Measurements from ENCODE around the gene PPRC1.

The PPRC1 gene

GRCh38 chr10:102131286-102132170 lies 1.3 kb upstream of the PPRC1 start:
- H3K9me3 ChIP-seq (ENCODE audit: insufficient read depth, low read length), result no peaks in the 10 kb centered on the region
- H3K36me3 ChIP-seq (ENCODE audit: low read length), result no peaks in the 10 kb centered on the region
- H3K27ac ChIP-seq (ENCODE audit: low read depth, low read length), result no peak overlapping the region
- peak overlapping the region; percentile 98 for H2AFZ ChIP-seq (ENCODE audit: low read depth, low read length, severe bottlenecking)
- H3K79me2 ChIP-seq (ENCODE audit: insufficient read depth, low read length), result peaks cover 37% of the 10 kb centered on the region
- no peak for TF ChIP-seq EZH2phosphoT487 (conservative IDR thresholded peaks at IDR 0.05; ENCODE audit: low read length)
- TF ChIP-seq, protein P1, sequence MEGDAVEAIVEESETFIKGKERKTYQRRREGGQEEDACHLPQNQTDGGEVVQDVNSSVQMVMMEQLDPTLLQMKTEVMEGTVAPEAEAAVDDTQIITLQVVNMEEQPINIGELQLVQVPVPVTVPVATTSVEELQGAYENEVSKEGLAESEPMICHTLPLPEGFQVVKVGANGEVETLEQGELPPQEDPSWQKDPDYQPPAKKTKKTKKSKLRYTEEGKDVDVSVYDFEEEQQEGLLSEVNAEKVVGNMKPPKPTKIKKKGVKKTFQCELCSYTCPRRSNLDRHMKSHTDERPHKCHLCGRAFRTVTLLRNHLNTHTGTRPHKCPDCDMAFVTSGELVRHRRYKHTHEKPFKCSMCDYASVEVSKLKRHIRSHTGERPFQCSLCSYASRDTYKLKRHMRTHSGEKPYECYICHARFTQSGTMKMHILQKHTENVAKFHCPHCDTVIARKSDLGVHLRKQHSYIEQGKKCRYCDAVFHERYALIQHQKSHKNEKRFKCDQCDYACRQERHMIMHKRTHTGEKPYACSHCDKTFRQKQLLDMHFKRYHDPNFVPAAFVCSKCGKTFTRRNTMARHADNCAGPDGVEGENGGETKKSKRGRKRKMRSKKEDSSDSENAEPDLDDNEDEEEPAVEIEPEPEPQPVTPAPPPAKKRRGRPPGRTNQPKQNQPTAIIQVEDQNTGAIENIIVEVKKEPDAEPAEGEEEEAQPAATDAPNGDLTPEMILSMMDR (IDR thresholded peaks at IDR 0.05; ENCODE audit: insufficient read depth, low read length, poor library complexity, severe bottlenecking), result no peak
- H3F3A ChIP-seq (ENCODE audit: insufficient read depth), result peaks cover 8% of the 10 kb centered on the region; the same call in 1 of the 2 replicates
- H3K4me2 ChIP-seq (ENCODE audit: low read depth, low read length, poor library complexity, severe bottlenecking), result peak overlapping the region; percentile 75
- no peaks in the 10 kb centered on the region for H3K27me3 ChIP-seq (ENCODE audit: low read length)
- peak overlapping the region; percentile 89 for H3K4me3 ChIP-seq (ENCODE audit: insufficient read depth, low read length, poor library complexity, severe bottlenecking)
- H4K20me1 ChIP-seq (ENCODE audit: low read depth, low read length), result peaks cover 13% of the 10 kb centered on the region; the same call in 1 of the 2 replicates
- peak overlapping the region; percentile 92; the same call in 1 of the 2 replicates for H3K9ac ChIP-seq (ENCODE audit: low read length)
- no peaks in the 10 kb centered on the region for H3K9me2 ChIP-seq (replicated peaks; ENCODE audit: insufficient read depth, low read length)

GRCh38 chr10:102132193-102132562 lies 662 bp upstream of the PPRC1 start:
- no peaks in the 10 kb centered on the region for H3K9me2 ChIP-seq (replicated peaks; ENCODE audit: insufficient read depth, low read length)
- H3K27ac ChIP-seq (ENCODE audit: low read depth, low read length), result peak overlapping the region; percentile 67; the same call in 1 of the 2 replicates
- H3K9ac ChIP-seq (ENCODE audit: low read length), result peak overlapping the region; percentile 92

DNA sequence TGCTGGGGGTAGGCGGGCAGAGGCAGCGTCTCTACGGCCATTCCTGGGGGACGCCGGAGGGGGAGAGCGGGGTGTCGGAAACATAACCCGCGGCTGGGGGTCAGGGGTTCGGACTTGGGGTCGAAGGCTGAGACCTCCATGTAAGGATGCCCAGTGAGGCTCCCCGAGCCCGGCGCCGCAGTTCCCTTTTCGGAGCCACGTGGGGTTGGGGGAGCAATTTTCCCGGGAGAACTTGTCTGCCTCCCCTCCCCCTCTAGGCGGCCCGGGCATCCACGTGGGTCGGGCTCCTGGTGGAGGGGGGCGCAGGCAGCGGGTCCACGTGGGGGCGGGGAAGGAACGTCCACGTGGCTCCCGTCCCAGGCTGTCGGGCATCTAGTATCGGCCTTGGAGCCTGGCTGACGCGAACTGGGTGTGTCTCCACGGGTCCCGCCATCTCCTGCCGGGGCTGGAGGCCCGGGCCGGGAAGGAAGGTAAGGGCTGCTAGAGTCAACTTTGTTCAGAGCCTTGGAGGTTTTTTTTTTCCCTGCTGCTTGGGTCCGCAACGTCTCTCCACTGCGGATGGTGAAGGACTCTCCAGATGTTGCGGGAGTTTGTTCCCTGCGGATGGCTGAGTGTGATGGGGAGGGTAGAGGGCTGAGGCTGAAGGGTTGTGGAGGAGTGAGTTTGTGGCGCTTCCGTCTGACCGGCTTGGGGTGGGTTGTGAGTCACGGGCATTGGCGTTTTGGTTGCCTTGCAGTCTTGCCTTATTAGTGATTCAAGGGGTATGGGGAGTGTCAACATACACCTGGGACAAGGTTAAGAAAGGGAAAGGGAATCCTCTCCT lies 744 bp downstream of the PPRC1 start:
- H3K4me3 ChIP-seq (ENCODE audit: insufficient read depth, low read length, poor library complexity, severe bottlenecking), result peak overlapping the region; percentile 89
- peak overlapping the region; percentile 92 for H3K9ac ChIP-seq (ENCODE audit: low read length)
- peak overlapping the region; percentile 98 for H2AFZ ChIP-seq (ENCODE audit: low read depth, low read length, severe bottlenecking)
- peaks cover 58% of the 10 kb centered on the region for H3K79me2 ChIP-seq (ENCODE audit: insufficient read depth, low read length)
- peak overlapping the region; percentile 66 for H3K4me2 ChIP-seq (ENCODE audit: low read depth, low read length, poor library complexity, severe bottlenecking)
- H3F3A ChIP-seq (ENCODE audit: insufficient read depth), result peaks cover 8% of the 10 kb centered on the region; the same call in 1 of the 2 replicates
- no peak for TF ChIP-seq EZH2phosphoT487 (conservative IDR thresholded peaks at IDR 0.05; ENCODE audit: low read length)
- TF ChIP-seq, protein P1 (IDR thresholded peaks at IDR 0.05; ENCODE audit: insufficient read depth, low read length, poor library complexity, severe bottlenecking), result no peak
- no peaks in the 10 kb centered on the region for H3K9me3 ChIP-seq (ENCODE audit: insufficient read depth, low read length)
- peak overlapping the region; percentile 67 for H3K27ac ChIP-seq (ENCODE audit: low read depth, low read length)
- peaks cover 11% of the 10 kb centered on the region; the same call in 1 of the 2 replicates for H3K36me3 ChIP-seq (ENCODE audit: low read length)
- peaks cover 18% of the 10 kb centered on the region; the same call in 1 of the 2 replicates for H4K20me1 ChIP-seq (ENCODE audit: low read depth, low read length)
- no peaks in the 10 kb centered on the region for H3K9me2 ChIP-seq (replicated peaks; ENCODE audit: insufficient read depth, low read length)
- H3K27me3 ChIP-seq (ENCODE audit: low read length), result no peaks in the 10 kb centered on the region

More at GRCh38 chr10:102132193-102132562, 662 bp upstream of the PPRC1 start:
- Histone ChIP-seq H4K20me1 (ENCODE audit: low read depth, low read length) (peaks cover 13% of the 10 kb centered on the region; the same call in 1 of the 2 replicates), H3K9me3 (ENCODE audit: insufficient read depth, low read length) (no peaks in the 10 kb centered on the region), H2AFZ (ENCODE audit: low read depth, low read length, severe bottlenecking) (peak overlapping the region; percentile 98), H3K4me3 (ENCODE audit: insufficient read depth, low read length, poor library complexity, severe bottlenecking) (peak overlapping the region; percentile 89), H3K27me3 (ENCODE audit: low read length) (no peaks in the 10 kb centered on the region), H3K4me2 (ENCODE audit: low read depth, low read length, poor library complexity, severe bottlenecking) (peak overlapping the region; percentile 75), H3K79me2 (ENCODE audit: insufficient read depth, low read length) (peaks cover 44% of the 10 kb centered on the region), H3K36me3 (ENCODE audit: low read length) (no peaks in the 10 kb centered on the region), H3F3A (ENCODE audit: insufficient read depth) (peaks cover 8% of the 10 kb centered on the region; the same call in 1 of the 2 replicates)
- TF ChIP-seq, protein P1 (IDR thresholded peaks at IDR 0.05; ENCODE audit: insufficient read depth, low read length, poor library complexity, severe bottlenecking), result no peak
- no peak for TF ChIP-seq EZH2phosphoT487 (conservative IDR thresholded peaks at IDR 0.05; ENCODE audit: low read length)
